Activated CD4-positive, alpha-beta T cell treated with anti-CD3 and anti-CD28 coated beads, Interleukin-2, Interleukin-6, amounts not matched to agents 100 ng/mL and 50 ng/mL, durations not matched to agents 16 hours and 8 hours (primary cell): ENCODE data around the gene EVI5L.
A peak's percentile ranks its signal among the peaks of the same experiment; 100 is the strongest.

ENCODE experiments used
- DNase-seq: peaks from one replicate; pipeline ENCODE4 v3.0.0-alpha.2; 2020

EVI5L gene

DNA sequence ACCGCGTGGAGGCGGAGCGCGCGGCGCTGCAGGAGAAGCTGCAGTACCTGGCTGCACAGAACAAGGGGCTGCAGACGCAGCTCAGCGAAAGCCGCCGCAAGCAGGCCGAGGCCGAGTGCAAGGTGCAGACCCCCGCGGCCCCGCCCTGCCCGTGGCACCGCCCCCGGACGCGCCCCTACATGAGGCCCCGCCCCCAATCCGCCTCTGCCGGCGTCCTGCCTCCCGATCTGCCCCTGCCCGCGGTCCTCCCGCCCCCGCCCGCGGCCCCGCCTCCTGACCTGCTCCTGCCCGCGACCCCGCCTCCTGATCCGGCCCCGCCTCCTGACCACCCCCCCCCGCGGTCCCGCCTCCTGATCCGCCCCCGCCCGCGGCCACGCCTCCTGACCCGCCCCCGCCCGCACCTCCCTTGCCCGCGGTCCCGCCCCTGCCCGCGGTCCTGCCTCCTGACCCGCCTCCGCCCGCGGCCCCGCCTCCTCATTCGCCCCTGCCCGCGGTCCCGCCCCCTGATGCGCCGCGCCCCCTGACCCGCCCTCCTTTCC, 32.5 kb downstream of the EVI5L start:
- peak; percentile 79 for DNase-seq

DNA sequence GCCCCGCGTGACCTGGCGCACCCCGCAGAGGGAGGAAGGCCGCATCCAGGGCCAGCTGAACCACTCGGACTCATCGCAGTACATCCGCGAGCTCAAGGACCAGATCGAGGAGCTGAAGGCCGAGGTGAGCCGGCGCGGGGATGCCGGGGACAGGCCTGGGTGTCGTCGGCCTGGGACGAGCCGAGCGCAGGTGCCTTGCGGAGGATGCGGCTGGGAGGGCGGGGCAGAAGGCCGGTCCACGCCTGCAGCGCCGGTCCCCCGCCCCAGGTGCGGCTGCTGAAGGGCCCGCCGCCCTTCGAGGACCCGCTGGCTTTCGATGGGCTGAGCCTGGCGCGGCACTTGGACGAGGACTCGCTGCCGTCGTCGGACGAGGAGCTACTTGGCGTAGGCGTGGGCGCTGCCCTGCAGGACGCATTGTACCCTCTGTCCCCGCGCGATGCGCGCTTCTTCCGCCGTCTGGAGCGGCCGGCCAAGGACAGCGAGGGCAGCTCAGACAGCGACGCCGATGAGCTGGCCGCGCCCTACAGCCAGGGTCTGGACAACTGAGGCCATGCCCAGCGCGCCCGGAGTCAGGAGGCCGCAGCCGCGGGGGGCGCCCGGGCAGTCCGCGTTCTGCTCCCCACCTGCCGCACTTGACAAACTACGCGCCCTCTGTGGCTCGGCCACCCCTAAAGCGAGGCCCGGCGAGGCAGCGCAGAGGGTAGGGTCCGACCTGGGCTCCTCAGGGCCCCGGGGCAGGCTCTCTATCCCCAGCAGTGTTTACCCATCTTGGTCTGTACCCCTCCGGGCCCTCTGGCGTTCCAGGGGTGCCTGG, 33.3 kb downstream of the EVI5L start:
- no peak for DNase-seq

DNA sequence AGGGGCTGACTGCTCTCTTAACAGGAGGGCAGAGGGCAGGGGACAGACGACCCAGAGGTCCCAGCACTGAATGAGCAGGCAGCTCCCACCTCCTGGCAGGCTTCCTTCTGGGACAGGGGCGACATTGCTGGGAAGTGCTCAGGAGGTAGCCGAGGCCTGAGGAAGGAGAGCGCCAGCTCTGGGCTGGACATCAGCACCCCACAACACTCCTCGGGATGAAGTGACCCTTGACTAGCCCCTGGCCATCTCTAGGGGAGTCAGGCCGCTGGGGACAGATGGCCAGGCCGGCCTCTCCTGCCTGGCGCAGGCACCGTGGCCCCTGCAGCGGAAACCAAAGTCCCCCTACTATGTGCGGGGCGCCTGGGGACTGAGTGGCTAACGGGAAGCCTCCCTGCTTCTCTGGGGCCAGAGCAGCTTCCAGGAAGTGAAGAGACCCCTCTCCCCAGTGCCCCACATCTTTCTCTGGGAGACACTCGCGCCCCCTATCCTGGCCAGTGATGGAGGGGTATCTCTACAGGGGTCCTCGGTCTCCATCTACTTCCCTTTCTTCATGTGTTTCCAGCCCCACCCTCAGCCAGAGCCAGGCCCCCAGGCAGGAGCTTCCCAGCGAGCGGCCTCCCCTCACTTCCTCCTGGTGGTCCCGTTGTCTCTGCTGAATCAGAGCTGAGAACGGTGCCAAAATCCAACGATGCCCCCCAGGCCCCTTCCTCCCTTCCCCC, 34.1 kb downstream of the EVI5L start:
- DNase-seq: no peak

DNA sequence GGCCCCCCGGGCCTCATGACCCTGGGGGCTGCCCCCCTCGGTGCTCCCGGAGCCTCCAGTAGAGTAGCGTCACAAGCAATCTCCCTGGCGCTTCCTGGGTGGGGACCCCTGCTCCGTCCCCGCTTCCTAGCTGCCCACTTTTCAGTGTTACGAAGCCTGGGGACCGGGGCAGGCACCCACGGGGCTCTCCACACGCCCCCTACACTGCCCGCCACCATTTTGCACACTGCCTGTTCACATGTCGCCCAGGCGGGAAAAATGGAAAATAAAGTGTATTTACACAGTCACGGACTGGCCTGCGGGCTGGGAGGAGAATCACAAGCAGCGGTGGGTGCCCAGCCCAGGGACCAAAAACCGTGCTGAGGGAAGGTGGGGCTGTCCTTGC, 34.7 kb downstream of the EVI5L start:
- DNase-seq: no peak

DNA sequence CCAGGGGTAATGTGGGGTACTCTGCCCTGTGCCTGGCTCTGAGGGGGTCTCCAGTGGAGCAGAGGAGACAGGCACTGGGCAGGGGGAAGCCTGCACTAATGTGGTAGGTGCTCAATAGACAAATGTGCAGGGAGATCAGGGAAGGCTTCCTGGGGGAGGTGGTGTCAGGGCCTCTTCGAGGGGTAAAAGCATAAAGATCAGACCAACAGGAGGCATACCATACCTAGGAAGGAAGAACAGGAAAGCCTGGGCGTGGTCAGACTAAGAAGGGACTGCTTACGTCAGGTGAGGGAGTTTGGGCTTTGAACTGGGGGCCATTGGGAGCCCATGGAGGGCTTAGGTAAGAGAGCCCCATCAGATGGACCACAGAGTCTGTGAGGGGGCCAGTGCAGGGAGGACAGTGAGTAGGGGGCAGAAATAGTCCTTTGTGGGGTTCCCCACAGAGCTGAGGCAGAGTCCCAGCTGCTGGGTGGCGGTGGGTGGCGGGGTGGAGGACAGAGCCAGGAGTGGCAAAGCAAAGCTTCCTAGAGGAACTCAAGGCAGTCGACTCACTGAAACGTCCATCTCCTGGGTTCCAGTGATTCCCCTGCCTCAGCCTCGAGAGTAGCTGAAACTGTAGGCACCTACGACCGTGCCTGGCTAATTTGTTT, 35.4 kb downstream of the EVI5L start:
- no peak for DNase-seq

DNA sequence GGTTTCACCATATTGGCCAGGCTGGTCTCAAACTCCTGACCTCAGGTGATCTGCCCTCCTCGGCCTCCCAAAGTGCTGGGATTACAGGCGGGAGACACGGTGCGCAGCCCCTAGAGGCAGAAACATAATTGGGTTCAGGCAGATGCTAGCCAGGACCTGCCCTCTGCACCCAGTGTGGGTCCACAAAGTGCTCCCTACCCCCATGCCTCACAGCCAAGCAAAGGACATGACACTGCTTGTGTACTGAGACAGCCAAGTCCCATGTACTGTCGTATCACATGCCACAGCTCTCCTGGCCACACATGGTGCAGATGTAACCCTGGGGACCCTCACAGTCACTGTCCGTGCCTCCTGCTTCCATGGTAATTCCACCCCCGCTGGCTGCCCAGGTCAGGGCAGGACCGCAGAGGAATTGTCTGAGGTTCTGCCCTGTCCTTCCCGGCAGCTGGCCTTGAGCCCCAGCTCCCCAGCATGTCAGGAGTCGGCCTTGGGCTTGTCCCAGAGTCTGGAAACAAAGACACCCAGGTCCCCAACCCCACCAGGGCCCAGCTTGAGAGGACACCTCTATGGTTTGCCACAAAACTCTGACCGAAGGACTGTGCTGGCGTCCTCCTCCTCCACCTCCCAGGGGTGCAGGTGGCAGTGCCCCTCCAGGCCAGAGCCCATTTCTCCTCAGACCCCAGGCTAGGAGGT, 36.5 kb downstream of the EVI5L start:
- DNase-seq: no peak

DNA sequence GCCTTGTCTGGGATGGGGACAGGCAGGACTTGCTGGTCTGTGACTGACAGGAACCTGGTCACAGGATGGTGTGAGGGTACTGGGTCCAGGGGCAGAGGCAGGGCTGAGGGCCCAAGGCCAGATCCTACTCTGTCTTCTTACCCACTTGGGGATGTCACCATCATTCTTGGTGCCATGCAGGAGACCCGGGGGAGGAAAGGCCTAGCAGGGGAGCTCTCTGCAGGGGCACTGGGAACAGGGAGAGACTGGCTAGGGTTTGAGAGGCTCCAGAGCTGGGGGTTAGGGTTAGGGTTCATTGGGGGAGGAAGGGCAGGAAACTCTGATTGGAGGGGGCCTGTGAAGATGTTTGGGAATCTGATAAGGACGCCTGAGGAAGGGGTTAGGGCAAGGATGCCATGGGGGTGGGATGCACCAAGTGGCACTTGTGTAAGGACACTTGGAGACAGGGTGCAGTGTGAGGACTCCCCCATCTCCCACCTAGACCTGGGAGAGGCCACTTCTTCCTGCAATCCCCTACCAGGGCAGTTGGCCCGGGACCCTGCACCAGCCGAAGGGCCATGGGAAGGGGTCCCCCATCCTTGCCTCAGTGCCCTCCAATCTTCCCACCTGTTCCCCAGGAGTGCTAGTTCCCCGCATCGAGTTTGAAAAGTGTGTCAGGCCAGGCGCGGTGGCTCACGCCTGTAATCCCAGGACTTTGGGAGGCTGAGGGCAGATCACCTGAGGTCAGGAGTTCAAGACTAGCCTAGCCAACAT, 37.2 kb downstream of the EVI5L start:
- no peak for DNase-seq

DNA sequence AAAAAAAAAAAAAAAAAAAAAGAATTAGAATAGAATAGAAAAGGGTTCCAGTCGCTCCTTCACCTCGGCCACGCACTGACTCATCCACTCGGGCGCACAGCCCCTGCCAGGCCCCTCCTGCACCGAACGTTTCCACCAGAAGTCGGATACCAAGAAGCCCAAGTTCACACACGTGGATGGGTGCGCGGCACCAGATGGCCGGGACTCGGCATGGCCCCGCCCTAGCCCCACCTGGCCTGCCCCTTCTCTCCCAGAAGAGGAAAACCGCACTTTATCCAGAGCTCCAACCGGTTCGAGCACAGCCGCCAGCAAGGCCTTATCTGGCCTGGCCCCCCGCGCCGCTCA, 38.3 kb downstream of the EVI5L start:
- no peak for DNase-seq

DNA sequence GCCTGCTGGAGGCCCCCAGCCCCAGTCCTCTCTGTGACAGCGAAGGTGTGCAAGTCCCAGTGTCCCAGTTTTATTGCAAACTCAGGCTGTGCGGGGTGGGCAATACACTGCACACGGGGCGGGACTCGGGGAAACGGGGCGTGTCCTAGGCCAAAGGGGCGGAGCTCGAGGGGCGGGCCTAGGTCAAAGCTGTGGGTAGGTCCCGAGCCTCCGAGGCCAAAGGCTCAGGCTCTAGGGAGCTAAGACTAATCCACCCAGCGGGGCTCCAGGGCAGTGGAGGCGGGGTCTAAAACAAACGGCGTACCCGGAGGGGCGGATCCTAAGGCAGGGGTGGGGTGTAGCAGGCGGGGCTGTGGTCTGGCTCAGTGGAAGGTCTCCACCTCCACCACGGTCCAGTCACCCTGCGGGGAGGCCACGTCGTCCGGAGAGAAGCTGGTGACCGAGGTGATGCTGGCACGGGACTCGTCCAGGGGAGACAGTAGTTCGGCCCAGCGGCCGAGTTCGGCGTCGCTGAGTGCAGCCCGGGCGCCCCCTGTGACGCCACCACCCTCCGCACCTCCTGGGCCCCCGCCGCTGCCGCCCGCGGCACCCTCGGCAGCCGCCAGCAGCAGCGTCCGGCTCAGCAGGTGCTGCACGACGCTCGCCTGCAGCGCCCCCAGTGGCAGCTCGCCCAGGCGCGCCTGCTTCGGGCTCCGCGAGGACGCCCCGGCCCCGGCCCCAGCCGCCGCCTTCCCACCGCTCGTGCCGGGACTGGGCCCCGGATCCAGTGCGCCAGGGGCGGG, 38.8 kb downstream of the EVI5L start:
- DNase-seq: peak; percentile 86

DNA sequence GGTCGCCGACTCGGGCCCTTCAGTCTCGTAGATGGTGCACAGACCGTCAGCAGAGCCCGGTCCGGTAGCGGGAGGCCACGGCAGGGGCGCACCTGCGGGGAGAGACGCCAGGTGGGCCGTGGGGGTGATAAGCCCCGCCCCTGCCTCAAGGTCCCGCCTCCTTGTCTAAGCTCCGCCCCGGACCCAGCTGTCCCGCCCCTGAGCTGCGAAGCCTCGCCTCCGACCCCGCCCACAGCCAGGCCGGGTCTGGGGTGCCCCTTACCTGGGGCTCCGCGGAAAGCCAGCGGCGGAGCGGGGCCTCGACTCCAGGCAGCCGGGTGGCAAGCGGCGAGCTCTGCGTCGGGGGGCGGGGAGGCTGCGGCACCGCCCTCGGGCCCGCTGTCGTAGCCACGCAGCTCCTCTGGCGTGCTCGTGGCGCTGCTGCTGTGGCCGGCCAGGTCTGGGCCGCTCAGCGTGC, 39.5 kb downstream of the EVI5L start:
- peak; percentile 81 for DNase-seq

DNA sequence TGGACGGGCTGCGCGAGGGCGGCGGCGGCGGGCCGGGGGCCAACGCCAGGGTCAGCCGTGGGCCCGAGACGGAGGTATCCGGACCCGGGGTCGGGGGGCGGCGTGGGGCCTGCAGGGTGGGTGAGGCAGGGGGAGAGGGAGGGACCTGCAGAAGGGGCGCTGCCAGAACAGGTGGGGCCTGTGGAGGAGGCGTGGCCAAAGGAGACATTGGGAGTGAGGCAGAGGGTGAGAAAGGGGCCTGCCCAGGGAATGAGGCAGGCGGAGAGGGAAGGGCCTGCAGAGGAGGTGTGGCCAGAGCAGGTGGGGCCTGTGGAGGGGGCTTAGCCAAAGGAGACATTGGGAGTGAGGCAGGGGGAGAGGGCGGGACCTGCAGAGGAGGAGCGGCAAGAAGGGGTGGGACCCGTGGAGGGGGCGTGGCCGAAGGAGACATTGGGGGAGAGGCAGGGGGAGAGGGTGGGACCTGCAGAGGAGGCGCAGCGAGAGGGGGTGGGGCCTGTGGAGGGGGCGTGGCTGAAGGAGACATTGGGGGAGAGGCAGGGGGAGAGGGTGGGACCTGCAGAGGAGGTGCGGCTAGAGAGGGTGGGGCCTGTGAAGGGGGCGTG, 40.0 kb downstream of the EVI5L start:
- DNase-seq: peak; percentile 57

DNA sequence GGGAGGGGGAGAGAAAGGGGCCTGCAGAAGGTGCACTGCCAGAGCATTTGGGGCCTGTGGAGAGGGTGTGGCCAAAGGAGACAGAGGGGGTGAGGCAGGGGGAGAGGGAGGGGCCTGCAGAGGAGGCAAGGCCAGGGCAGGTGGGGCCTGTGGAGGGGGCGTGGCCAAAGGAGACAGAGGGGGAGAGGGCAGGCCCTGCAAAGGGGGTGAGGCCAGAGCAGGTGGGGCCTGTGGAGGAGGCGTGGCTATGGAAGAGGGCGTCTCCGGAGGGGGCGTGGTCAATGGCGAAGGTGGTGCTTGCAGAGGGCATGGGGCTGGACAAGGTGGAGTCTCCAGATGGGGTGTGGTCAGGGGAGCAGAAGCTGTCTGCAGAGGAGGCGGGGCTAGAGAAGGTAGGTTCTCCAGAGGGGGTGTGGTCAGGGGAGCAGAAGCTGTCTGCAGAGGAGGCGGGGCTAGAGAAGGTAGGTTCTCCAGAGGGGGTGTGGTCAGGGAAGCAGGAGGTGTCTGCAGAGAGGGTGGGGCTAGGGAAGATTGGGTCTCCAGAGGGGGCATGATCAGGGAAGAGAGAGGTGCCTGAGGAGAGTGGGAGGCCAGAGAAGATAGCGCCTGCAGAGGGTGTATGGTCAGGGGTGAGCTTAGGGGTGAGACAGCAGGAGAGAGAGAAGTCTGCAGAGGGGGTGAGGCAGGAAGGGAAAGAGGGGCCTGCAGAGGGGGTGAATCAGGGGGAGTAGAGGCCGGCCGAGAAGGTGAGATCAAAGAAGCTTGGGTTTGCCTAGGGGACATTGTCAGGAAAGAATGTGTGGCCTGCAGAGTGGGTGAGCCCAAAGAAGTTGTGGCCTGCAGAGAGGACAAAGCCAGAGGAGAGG, 40.8 kb downstream of the EVI5L start:
- DNase-seq: peak; percentile 71

DNA sequence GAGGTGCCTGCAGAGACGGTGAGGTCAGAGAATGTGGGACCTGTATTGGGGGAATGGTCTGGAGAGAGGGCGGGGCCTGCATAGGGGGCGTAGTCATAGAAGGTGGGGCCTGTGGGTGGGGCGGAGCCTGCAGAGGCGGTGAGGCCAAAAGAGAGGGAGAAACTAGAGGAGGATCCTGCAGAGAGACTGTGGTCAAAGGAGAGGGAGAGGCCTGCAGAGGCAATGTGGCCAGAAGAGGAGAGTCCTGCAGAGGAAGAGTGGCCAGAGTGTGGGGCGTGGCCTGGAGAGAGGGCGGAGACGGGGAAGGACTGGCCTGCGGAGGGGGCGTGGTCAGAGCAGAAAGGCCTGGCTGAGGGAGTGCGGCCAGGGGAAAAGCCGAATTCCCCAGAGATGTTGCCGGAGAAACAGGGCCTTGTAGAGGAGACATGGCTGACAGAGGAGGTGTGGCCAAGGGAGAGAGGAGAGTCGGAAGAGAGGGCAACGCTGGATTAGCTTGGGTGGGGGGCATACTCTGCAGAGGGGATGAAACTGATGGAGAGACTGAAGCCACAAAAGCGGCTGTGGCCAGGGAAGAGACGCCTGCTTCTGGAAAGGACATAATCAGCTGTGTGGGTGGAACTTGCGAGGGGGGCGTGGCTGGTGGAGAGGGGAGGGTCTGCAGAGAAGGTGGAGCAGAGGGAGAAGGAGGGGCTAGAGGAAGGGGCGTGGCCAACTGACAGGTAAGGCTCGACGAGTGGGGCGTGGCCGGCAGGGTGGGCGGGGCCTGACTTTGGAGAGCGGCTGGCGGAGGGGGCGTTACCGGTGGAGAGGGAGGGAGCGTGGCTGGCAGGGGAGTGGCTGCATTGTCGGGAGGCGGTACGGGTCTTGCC, 41.7 kb downstream of the EVI5L start:
- DNase-seq: peak; percentile 86

DNA sequence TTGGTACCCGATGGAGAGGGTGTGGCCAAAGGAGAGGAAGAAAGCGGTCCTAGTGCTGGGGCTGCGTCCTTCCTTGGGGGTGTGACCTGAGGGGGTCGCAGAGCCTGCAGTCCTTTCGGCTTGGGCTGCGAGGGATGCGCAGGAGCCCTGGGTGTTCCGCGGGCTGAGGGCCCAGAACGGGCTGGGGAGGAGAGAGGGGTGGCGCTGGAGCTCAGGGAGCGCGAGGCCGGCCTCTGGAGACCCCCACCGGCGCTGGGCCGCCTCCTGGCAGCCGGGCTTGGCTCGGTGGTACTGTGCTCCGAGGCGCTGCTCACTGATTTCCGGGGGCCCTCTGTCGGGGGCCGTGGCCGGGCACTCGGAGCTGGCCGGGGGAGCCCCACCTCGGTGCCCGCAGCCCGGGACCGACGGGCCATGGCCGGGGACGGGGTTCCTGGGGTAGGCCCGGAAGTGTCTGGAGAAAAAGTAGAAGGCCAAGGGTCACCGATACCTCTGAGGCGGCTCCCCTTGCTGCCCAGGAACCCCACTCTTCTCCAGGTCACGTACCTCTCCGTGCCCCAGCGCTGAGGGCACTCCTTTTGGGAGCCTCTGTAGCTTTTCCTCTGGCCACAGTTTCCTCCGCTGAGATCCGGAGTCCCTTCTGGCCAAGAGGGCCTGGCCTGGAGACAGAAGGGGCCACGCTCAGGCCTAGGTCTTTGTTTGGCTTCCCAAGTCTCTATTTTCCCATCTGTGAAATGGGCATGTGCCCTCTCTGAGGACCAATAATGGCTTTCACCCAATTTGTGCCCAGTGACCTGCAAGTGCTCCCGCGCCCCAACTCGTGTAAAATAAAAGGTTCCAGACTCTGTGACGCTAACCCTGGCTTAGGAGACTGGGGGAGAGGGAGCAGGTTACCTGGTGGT, 42.5 kb downstream of the EVI5L start:
- DNase-seq: no peak

DNA sequence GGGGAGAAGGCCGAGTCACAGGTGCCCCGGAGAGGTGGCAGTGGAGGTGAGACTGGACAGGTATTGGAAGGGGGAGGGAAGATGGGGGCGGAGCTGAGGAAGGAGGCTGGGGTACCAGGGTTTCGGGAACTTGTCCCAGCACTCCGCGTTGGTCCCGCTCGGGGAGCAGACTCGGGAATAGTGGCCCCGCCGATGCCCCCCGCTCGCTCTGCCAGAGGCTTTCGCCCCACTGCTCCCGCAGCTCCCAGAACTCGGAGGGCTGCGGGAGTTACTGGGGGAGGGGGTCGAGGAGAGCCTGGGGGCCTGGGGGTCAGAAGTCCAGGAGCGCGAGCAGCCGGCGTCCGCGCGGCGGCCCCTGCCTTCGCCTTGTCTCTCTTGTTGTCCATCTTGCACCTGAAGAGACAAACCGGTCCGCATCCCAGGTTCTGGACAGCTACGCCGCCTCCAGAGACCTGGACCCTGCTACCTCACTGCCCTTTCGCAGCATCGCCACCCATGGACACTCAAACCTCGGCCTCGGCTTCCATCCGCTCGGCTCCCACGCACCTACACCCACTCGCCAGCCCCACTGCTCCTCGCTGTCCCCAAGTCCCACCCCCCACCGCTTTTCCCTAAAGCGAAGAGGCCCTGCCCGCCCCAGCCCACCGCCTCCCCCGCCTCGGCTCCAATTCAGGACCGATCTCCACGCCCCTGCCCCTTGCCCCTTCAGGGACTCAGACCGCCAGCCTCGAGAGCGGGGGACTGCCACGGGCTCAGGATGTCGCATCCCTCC, 43.5 kb downstream of the EVI5L start:
- DNase-seq: no peak

DNA sequence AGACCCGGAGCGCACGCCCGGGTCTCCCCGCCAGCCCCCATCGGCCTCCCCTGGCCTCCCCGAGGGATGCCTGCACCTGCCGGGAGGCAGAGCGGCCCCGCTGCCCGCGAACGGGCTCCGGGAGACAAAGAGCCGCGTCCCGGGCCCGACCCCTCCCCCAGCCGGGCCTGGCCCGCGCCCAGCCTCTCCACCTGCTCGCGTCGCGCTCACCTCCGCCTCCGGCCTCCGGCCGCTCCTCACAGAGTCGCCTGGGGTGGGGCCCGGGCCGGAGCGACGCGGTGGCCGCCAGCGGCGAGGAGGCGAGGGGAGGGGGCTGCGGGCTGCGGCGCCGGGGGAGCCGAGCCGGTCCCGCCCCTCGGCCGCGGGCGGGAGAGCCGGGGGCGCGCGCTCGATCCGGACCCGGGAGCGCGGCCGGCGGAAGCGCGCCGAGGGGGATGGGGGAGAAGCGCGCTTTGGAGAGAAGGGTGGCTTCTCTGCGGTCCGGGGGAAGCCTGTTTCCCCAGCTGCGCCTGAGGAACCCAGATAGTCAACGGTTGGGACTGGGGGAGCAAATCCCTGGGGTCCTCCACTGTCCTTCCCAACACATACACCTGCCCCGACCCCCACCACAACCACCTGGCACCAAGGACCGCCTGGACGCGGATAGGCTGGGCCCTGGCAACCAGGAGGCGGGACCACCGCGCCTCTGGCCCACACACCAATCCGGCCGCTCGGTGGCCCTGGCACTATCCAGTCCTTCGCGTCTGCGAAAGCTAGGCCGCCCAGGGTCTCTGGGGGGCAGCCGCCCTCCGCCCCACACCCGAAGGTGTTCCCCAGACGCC, 44.3 kb downstream of the EVI5L start, which contains the start of gene PRR36:
PRR36 (minus strand) TSS at position 315 of the 821 bp plus-strand sequence. CDS start 701 bp downstream, outside the sequence.
- no peak for DNase-seq
